ENCODE data around the gene SOX18. TPM values are rescaled to one million over a fixed set of nuclear protein-coding genes. Genes with fewer than 3 reads are reported as not detected.

SOX18 gene
- total and polyA plus RNA-seq, 2 of the 13 experiments (the other 11 are each of a cell fraction or from before 2014, with no cell fraction given), result 1.6 to 1.9 TPM

GRCh38 chr20:64040231-64041039 lies 9.0 kb downstream of the SOX18 start (continued):
- TF ChIP-seq PRDM15 (CRISPR knock-in tag; IDR thresholded peaks at IDR 0.05), result no peak
- no peak for TF ChIP-seq FOXP1 (IDR thresholded peaks at IDR 0.05)
- TF ChIP-seq FOXP1 (CRISPR knock-in tag; IDR thresholded peaks at IDR 0.05), result no peak
- no peak for TF ChIP-seq TOPORS (CRISPR knock-in tag; IDR thresholded peaks at IDR 0.05)
- no peak for TF ChIP-seq NFE2L1 (CRISPR knock-in tag; IDR thresholded peaks at IDR 0.05; ENCODE audit: borderline replicate concordance)
- TF ChIP-seq SIX1 (CRISPR knock-in tag; IDR thresholded peaks at IDR 0.05; ENCODE audit: borderline replicate concordance), result no peak
- TF ChIP-seq ATF7-NPFF (CRISPR knock-in tag; IDR thresholded peaks at IDR 0.05; ENCODE audit: low read depth), result no peak
- TF ChIP-seq CBX1 (IDR thresholded peaks at IDR 0.05; ENCODE audit: low read depth), result no peak
- TF ChIP-seq ZNF484 (CRISPR knock-in tag; IDR thresholded peaks at IDR 0.05; ENCODE audit: borderline replicate concordance, low read depth), result no peak
- no peak for TF ChIP-seq ZNF550 (CRISPR knock-in tag; IDR thresholded peaks at IDR 0.05; ENCODE audit: borderline replicate concordance)
- no peak for TF ChIP-seq MBNL3 (CRISPR knock-in tag; conservative IDR thresholded peaks at IDR 0.05)
- no peak for TF ChIP-seq ELF4 (CRISPR knock-in tag; IDR thresholded peaks at IDR 0.05; ENCODE audit: borderline replicate concordance)
- no peak for TF ChIP-seq ARNT2 (CRISPR knock-in tag; IDR thresholded peaks at IDR 0.05; ENCODE audit: low read depth)
- TF ChIP-seq ZNF33A (CRISPR knock-in tag; IDR thresholded peaks at IDR 0.05; ENCODE audit: borderline replicate concordance), result no peak
- TF ChIP-seq ZSCAN31 (CRISPR knock-in tag; IDR thresholded peaks at IDR 0.05; ENCODE audit: low read depth), result 0 out of 2 replicates have a peak, but pooled peaks have one; percentile 80
- TF ChIP-seq NCOA5 (CRISPR knock-in tag; IDR thresholded peaks at IDR 0.05), result 0 out of 2 replicates have a peak, but pooled peaks have one; percentile 14
- no peak for TF ChIP-seq ZKSCAN1 (IDR thresholded peaks at IDR 0.05; ENCODE audit: low read length)
- no peak; the same call in 1 of the 2 replicates for TF ChIP-seq RAD21 (CRISPR knock-in tag; IDR thresholded peaks at IDR 0.05)
- 0 out of 2 replicates have a peak, but pooled peaks have one; percentile 2 for TF ChIP-seq TSC22D2 (CRISPR knock-in tag; IDR thresholded peaks at IDR 0.05; ENCODE audit: borderline replicate concordance)
- TF ChIP-seq MZF1 (CRISPR knock-in tag; IDR thresholded peaks at IDR 0.05; ENCODE audit: borderline replicate concordance), result no peak
- no peak for TF ChIP-seq NRL (CRISPR knock-in tag; IDR thresholded peaks at IDR 0.05; ENCODE audit: borderline replicate concordance)
- no peak for TF ChIP-seq ZNF557 (CRISPR knock-in tag; IDR thresholded peaks at IDR 0.05)
- 0 out of 2 replicates have a peak, but pooled peaks have one; percentile 4 for TF ChIP-seq BHLHE40 (IDR thresholded peaks at IDR 0.05; ENCODE audit: low read length)
- TF ChIP-seq MAX (IDR thresholded peaks at IDR 0.05), result peak; percentile 55
- no peak for TF ChIP-seq ZNF30 (CRISPR knock-in tag; IDR thresholded peaks at IDR 0.05)
- TF ChIP-seq LCORL (IDR thresholded peaks at IDR 0.05), result no peak
- peak; percentile 10; the same call in 1 of the 2 replicates for TF ChIP-seq LCORL (CRISPR knock-in tag; IDR thresholded peaks at IDR 0.05)
- TF ChIP-seq ZNF558 (CRISPR knock-in tag; IDR thresholded peaks at IDR 0.05; ENCODE audit: borderline replicate concordance), result 0 out of 2 replicates have a peak, but pooled peaks have one; percentile 32

Measured in HepG2 (cell line).